Stimulated activated CD4-positive, alpha-beta T cell treated with anti-CD3 and anti-CD28 coated beads, Interleukin-1b, Interleukin-23, amount 100 ng/mL, for 4 hours (primary cell): ENCODE results near the gene PPOX.
A peak's percentile ranks its signal among the peaks of the same experiment; 100 is the strongest.

Experiments
- DNase-seq, 2 donors: peaks; one replicate each; pipeline ENCODE4 v3.0.0-alpha.2; 2020; ENCODE audit warnings: low read depth in 2 of 2

The PPOX gene

DNA sequence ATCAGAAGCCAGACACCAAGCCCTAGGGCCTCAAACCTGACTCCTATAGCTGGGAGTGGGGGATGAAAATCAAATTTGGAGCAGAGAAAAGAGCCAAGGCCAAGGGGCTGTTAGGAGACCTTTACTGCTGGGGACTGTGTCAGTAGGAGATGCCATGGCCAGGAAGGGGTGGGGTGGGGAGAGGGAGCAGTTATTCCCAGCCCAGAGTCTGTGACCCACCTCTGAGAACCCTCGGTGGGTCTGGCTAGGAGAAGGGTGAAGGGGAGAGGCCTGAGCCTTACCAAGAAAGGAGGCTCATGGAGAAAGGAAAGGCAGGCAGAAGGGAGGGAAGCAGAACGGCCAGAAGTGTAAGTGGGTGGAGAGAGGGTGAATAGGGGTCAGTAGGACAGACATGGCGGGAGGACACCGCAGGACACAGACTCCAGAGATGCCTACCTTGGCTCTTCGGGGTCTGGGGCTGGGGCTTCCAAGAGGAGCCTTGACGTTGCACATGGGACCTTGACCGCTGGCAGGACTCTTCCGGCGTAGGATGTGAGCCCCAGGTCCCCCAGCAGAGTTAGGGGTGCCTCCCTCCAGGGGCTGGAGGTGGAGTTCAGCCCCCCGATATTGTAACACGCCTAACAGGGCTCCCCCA lies 31.5 kb downstream of the PPOX start:
- no peak for DNase-seq

DNA sequence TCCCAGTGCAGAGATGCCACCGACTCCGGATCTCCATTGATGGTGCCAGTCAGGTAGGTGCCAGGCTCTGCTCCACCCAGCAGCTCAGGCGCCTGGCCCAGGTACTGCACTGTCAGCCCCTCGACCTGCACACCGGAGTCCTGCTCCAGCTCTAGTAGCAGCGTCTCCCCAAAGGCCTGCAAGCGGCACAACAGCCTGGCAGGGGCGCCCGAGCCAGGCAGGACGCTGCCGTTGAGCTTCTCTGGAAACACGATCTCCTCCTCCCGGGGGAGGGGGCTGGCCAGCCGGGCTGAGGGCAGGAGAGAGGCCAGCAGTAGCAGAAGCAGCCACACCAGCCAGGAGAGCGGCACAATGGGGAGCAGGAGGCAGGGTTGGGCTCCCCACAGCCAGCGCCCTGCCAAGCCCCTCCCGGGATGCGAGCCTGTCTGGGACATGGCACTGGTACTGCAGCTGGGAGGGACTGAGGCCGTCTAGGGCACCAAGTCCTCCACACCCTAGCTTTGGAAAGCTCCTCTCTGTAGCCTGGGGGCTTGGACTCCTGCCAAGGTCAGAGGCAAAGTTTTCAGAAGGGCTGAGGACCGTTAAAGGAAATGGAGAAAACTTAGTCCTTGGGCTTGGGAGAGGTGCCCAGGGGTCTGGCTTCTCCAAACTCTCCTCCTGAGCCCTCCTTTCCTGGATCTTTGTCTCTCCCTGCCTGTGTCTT lies 32.1 kb downstream of the PPOX start:
- no peak for DNase-seq

DNA sequence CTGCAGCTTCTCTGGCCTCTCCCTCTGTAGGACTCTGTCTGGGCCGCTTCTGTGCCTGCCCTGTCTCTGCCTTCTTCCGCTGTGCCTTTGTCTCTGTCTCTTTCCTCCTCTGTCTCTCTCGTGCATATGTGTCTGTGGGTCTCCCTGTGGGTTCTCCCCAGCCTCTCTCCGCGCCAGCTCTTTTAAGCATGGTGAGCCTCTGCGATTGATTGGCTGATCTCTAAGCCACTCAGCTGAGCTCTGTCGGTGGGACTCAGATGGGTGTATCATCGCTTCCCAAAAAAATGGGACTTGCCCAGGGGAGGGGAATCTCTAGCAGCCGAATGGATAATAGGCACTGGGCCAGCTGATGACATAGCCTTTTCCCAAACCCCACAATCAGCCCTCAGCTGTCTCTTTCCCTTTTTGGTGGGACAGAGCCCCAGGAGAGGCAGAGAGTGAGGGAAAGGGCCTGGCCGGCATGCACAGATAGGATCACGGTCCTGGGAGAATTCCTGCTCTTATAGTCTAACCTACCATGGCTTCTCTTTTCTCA lies 32.7 kb downstream of the PPOX start, which contains the start of gene ADAMTS4:
Gene ADAMTS4, minus strand, starts transcription at position 158 of the 535 bp plus-strand sequence. CDS start 427 bp downstream, outside the sequence.
- DNase-seq, result no peak

DNA sequence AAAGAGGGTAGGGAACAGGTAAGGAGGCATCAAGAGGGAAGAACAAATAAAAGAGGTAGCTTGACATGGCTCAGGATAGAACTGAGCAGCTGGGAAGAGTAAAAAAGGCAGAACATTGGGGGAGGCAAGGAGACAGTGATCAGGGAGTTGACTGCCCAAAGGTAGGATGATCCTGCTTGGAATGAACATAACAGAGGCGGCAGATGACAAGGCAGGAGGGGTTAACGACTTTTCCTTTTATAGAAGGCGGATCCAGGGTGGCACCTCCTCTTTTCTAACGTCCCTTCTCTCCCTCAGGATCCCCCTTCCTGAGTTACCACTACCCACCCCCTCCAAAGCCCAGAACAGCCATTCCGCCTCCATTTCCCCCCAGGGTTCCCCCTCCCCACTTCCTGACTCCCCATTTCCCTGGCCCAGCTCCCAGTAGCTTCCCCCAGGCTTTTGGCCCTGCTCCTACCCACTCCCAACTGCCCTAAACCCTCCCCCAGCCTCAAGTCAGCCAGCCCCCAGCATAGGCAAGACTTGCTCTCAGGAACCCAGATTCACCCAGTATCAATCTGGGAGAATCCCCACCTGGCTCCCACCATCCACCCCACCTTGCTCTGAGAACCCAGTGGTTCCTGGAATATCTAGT lies 33.4 kb downstream of the PPOX start:
- DNase-seq, result no peak

DNA sequence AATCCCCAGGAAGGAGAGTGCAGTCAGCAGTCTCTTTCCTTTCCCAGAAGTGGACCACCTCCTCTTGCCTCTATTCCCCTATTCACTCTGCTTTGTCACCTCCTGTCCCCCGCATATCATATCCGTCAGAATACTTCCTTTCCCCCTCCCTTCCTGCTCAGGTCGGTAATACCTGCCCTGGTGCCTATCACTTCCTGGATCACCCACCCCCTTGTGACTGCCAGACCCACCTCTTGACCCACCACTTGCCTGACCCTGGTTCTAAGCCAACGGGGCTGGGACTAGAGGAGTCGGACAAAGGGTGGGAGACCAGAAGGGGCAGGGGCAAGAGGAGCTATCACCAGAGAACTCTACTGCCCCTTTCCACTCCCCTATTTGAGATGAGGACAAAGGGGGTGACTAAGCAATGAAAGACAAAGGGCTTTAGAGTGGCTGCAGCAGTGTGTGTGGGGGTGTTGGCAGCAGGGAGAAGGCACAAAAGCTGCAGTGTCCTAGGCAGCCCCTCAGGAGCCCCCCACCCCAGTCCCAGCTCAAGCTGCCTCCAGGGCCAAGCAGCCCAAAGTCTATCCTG lies 34.3 kb downstream of the PPOX start:
- no peak for DNase-seq

DNA sequence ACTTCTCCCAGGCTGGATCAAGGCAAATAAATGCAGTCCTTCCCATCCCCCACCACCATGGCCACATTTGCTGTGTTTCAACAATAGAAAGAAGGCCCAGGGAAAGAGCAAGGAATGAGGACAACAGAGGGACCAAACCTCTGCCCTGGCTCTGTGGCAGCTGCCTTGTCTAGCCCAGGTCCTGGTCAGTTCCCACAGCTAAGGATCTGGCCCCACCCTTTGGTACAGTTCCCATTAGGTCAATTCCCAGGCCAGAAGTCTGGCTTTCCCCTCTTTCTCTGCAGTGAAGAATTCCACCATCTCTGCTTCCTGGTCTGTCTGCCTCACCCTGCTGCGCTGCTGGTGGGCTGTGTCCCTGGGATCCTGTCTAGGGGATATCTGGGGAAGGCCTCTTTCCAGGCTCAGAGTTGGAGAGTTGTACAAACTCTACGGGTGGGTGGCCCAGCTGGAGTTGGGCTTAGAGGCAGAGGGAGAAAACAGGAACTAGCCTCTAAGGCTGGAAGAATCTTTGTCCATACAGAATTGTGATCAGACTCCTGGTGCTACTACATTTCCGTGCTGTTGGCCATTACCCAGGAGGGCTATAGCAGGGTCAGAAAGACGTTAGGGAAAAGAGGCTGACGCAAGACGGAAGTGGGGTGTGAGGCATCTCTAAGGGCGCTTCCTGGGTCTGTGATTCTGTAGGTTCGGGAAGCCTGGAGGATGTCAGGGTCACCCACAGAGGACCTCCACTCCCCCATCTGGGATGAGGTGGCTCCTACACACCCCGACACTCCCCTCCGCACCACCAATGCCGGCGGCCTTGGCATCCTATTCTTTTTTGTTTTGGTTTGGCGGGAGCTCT lies 35.0 kb downstream of the PPOX start:
- no peak for DNase-seq

DNA sequence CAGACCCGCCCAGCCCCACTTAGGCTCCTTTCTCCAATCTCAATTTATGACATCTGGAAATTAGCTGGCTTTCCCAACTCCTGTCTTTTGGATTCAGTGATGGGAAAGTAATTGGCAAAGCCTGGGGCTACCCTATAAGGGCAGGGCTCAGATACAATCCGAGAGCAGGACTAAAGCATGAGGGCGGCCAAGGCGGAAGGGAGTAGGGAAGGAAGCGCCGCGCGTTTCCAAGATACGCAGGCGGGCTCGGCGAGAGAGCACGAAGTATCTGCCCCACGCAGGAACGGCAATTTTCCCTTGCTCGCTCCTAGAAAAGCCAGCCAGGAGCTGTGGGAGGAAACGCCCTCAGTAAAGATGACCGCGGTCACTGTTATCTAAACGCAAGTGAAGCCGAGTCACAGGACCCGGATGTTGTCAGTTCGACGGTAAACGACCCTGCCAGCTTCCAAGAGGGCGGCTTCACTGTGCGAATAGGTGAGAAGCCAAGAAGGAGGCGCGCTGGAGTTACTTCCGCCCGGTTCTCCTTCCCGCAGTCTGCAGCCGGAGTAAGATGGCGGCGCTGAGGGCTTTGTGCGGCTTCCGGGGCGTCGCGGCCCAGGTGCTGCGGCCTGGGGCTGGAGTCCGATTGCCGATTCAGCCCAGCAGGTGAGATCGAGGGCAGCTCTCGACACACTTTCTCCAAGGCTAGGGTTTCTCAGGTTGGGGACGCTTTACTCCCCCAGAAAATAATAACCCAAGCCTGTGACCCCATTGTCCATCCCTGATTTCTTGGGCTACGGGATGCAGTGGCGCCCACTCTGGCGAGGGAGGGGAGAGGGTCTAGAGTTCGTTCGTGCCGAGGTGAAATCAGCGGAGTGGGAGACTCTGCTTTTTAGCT lies 35.8 kb downstream of the PPOX start, which contains the start of gene NDUFS2:
Gene NDUFS2, plus strand, starts transcription at position 532 of the 877 bp plus-strand sequence. Its CDS starts 19 bp downstream, at position 551.
- DNase-seq, result peak; percentile 82 to 90

DNA sequence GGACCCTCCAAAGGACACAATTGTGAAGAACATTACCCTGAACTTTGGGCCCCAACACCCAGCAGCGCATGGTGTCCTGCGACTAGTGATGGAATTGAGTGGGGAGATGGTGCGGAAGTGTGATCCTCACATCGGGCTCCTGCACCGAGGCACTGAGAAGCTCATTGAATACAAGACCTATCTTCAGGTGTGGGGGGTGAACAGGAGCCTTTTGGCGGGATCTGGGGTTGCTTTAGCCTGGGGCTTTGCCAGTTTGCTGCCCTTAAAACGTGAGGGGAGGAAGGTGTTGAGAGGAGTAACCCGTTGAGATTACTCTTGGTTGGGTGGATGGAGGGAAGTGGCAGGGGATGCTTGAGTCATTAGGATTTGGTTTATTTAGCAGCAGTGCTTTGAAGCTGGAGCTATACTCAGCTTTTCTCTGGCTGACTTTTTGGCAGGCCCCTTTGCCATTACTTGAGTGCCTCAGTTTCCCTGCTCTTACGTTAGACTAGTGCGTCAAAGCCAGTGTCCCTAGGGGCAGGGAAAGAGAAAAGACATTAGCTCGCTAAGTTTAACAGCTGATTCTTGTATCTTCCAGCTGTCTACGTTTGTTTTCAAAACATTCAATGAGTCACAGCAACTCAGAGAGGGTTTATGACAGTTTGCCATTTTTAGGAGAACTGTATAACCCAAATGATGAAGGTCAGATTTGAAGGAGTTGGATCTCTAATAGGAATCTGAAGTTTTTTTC lies 40.4 kb downstream of the PPOX start:
- no peak for DNase-seq

DNA sequence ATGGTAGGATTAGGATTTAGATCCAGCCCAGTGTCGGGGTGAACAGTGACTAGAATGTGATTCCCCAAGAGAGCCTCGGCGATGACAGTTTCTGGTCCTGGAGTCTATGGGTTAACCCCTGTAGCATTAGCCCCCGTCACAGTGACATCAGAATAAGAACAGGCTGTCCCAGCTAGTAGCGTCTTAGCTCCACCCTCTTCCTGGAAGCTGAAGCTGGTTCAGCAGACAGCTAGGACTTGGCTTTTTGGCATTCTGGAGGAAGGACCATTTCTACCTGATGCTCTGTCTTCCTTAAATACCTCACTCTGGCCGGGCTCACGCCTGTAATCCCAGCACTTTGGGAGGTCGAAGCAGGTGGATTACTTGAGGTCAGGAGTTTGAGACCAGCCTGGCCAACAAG lies 40.9 kb downstream of the PPOX start:
- DNase-seq, result no peak

DNA sequence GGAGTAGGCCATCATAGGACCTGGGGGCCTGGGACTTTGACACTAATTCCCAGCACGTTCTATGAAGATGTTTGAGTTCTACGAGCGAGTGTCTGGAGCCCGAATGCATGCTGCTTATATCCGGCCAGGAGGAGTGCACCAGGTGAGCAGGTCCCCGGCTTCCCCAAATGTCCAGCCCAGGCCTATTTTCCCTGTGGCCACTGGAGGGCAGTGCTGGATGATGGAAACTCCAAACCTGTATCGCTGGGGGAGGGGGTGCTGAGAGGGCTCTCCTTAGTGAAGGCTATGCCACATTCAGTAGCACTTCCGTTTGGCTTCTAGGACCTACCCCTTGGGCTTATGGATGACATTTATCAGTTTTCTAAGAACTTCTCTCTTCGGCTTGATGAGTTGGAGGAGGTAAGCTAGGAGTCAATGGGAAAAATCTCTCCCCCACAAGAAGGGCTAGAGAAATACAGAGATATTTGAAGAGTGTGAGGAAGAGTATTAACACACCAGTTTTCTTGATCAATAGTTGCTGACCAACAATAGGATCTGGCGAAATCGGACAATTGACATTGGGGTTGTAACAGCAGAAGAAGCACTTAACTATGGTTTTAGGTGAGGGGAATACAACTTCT lies 43.7 kb downstream of the PPOX start:
- DNase-seq, result peak; percentile 54 to 55

DNA sequence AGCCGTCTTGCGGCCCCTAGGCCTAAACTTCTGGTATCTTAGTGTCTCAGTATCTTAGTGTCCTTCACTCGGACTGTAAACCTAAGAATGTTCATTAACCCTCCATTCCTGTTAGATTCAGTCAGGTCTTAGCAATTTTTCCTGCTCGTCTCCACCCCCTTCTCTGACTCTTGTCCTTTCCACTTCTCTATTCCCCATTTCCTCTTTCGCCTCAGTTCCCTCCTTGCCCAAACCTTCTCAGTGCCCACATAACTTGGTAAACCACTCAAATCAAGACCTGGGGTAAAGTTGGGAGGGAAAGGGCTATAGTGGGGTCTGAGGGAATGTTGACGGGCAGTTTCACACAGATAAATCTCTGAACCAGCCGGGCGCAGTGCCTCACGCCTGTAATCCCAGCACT lies 48.1 kb downstream of the PPOX start:
- no peak for DNase-seq

DNA sequence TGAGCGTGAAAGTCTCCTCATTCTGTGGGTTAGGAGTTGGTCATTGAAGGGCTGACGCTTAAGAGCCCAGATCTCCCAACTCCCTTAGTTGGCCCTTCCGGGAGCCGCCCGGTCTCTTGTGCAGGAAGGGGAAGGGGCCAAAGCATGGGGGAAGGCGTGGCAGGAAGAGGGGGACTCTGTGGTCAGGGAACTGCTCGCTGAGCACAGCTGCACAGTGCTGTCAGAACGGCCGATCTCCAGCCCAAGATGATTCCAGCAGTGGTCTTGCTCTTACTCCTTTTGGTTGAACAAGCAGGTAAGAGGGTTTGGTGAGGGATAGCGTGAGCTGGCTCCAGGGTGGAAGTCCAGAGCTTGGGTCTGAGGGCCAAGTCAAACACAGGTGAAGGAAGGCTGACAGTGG lies 48.9 kb downstream of the PPOX start, which contains the start of gene FCER1G:
Gene FCER1G, plus strand, starts transcription at position 220 of the 400 bp plus-strand sequence. Its CDS starts 27 bp downstream, at position 247.
- DNase-seq, result no peak

DNA sequence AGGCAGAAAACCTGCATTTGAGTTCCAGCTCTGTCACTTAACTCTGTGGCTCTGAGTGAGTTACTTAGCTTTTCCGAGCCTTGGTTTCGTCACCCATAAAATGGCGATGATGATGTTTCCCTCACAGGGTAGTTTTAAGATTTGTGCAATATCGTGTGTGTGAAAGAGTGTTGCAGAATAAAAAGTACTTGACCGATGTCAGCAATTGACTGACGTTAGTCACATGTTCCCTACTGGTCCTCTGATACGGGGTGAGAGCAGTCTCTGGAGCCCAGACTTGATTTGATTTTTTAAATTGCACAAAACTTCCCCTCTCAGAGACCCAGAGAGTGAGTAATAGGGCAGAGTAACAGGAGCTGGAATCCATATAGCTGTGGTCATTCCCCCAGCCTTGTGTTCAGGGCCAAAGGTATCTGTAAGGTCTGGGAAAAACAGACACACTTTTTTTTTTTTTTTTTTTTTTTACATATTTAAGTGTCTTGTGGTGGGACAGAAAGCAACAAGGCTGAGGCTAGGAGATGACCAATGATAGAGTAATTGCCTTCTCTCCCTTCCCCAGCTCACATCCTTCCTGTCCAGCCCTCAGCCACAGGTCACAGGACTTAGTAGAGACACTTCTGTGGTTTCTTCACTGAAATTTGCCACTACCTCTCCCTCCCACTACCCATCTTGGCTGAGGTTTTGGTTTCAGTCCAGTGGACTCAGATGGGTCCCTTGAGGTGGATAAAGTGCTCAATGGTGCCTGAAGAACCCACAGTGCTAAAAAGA lies 50.9 kb downstream of the PPOX start:
- no peak for DNase-seq

DNA sequence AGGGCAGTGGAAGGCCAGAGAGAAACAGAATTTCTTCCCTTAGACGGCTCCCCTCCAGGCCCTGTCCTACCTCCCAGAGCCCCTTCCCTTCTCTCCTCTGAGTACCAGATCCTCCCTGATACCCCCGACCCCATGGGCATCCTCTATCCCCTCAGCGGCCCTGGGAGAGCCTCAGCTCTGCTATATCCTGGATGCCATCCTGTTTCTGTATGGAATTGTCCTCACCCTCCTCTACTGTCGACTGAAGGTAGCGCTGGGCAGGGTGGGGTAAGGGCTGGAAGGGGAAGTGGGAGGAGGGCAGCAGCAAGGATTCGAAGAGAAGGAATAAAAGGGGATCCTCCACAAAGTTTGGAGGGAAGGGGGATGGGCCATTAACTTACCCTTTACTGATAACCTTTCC lies 51.6 kb downstream of the PPOX start:
- DNase-seq, result no peak

DNA sequence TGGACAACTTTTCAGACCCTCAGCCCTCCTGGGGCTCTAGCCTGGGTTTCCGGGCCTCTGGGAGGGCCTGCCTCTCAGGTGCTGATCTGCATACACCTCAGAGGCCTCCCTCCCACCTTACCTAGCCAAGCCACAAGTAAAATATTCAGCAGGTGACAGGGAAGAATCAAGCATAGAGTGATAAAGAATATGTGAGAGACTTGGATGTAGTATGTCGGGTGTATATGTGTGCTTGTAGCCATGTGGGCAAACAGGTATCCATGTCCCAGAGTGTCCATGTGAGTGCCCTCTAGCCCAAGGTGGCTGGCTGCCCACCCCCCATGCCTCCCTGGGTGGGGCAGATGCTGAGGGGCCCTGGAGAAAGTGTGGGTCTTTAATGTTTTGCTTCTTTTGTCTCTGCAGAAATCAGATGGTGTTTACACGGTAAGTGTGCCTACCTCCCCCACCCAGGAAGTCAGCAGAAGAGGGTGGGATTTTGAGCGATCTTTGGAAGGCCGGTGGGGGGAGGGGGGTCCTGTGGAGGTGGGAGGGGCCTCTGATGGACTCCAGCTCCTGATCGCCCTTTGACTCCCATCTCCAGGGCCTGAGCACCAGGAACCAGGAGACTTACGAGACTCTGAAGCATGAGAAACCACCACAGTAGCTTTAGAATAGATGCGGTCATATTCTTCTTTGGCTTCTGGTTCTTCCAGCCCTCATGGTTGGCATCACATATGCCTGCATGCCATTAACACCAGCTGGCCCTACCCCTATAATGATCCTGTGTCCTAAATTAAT lies 52.3 kb downstream of the PPOX start:
- no peak for DNase-seq

DNA sequence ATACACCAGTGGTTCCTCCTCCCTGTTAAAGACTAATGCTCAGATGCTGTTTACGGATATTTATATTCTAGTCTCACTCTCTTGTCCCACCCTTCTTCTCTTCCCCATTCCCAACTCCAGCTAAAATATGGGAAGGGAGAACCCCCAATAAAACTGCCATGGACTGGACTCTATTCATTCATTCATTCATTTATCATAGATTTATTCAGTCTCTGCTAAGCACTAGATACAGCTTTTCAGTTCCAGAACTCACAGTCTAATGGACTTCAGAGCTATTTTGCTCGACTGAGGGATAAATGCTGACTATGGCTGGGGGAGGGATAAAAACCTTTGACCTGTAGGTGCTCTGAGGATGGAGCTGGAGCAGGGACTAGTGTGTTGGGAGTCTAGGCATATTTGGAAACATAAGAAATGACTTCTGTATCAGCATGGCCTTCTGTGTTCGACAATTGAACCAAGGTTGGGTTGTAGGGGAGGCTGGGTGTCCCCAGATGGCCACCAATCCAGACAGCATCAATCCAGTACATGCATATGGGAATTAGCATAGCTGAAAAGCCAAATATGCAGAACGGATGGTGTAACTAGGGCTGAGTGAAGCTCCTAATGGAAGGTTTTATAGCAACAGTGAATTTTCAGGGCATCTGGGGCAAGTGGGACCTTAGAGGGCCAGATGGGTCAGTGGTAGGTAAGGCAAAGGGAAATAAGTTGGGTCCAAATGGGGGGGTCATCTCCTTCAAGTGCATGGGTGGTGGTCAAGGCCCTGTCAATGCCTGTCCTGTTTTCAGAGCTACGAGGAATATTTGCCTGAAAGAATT lies 53.1 kb downstream of the PPOX start:
- no peak for DNase-seq

DNA sequence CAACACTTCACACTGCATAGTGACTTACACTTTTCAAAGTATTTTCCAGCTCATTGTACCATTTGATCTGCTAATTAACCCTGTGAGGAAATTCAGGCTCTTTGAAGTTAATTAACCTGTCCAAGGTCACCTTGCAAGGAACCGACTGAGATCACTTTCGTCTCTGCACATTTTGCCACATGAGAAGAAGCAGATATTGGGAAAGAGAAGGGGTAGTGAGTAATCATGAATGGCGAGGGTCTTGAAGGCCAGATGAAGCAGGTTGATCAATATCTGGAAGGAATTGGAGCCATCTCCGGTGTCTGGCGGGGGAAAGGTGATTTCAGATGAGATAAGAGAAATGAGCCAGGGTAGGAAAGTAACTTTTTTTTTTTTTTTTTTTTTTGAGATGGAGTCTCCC lies 53.8 kb downstream of the PPOX start:
- DNase-seq, result no peak
